Lung (tissue), 12 donors: ENCODE measurements around the gene ALKBH1. TPM values are rescaled to one million over a fixed set of nuclear protein-coding genes. Genes with fewer than 3 reads are reported as not detected.
"Not testable (repeated sequence)": the region's sequence is repeated elsewhere in the genome, so short reads cannot be mapped to it uniquely, and the experiment has no call there.

Experiments
- ATAC-seq: fragments of 200-7000 bp; cut with Tn5 transposase; one replicate; pipeline ENCODE4 v1.9.1; 2020; ENCODE audit warnings: moderate number of reproducible peaks; ENCODE audit not compliant: insufficient read depth, low FRiP score
- DNase-seq, 3 donors: peaks; one replicate each; pipeline ENCODE4 v3.0.0-alpha.2; 2013 to 2017
- H3K27ac ChIP-seq, 2 donors: one replicate each; pipeline ENCODE4 v1.5.1; 2013; ENCODE audit warnings: mild to moderate bottlenecking in 2 of 2, moderate library complexity in 2 of 2, control low read depth in 1 of 2, inconsistent platforms in 1 of 2, low read depth in 1 of 2, low read length in 1 of 2
- H3K27me3 ChIP-seq, 3 donors: one replicate each; pipeline ENCODE4 v1.5.1; 2013; ENCODE audit warnings: low read length in 2 of 3; ENCODE audit not compliant: control insufficient read depth in 3 of 3, insufficient read depth in 3 of 3
- H3K36me3 ChIP-seq, 4 donors: one replicate each; pipeline ENCODE4 v1.5.1; 2013; ENCODE audit warnings: low read length in 4 of 4, mild to moderate bottlenecking in 1 of 4, moderate library complexity in 1 of 4; ENCODE audit not compliant: control insufficient read depth in 4 of 4, insufficient read depth in 4 of 4
- H3K4me1 ChIP-seq, 5 donors: one replicate each; pipeline ENCODE4 v1.5.1; 2013; ENCODE audit warnings: low read length in 5 of 5, mild to moderate bottlenecking in 2 of 5, moderate library complexity in 1 of 5; ENCODE audit not compliant: control insufficient read depth in 5 of 5, insufficient read depth in 5 of 5
- H3K4me3 ChIP-seq: one replicate; pipeline ENCODE4 v1.5.1; 2013; ENCODE audit warnings: mild to moderate bottlenecking, control low read depth, moderate library complexity
- H3K9ac ChIP-seq, 2 donors: one replicate each; pipeline ENCODE4 v1.5.1; 2013; ENCODE audit warnings: low read length in 2 of 2, control low read depth in 1 of 2; ENCODE audit not compliant: insufficient read depth in 1 of 2
- H3K9me3 ChIP-seq, 4 donors: one replicate each; pipeline ENCODE4 v1.5.1; 2013; ENCODE audit warnings: low read length in 3 of 4, mild to moderate bottlenecking in 1 of 4, moderate library complexity in 1 of 4; ENCODE audit not compliant: control insufficient read depth in 4 of 4, insufficient read depth in 3 of 4
- WGBS, 2 donors: extraction: QIAGEN DNeasy Blood & Tissue Kit; methylation state at CpG; one replicate each; pipeline ENCODE4 v1.1.7; 2013; 5-methylcytosine and 5-hydroxymethylcytosine counted together
- polyA plus RNA-seq, 2 donors: library from polyadenylated mRNA; stranded (reverse); fragments of 200-250 nt; gene quantifications; one replicate each; pipeline ENCODE4 v1.2.1, GENCODE V29; 2013
- total RNA-seq, 2 donors: library from RNA; depleted of rRNA in 1 of 2; stranded (reverse); fragments of >200 nt in 1 of 2; gene quantifications; one replicate each; pipeline ENCODE4 v1.2.1, GENCODE V29; 2014 to 2021
- TF ChIP-seq, protein P1 (sequence below): IDR thresholded peaks from 2 replicates; pipeline ENCODE4 v1.5.1; 2012; ENCODE audit warnings: mild to moderate bottlenecking; ENCODE audit errors: control extremely low read depth, extremely low read depth
- donor health status: control.
- donor health status: control.
- donor health status: Bipolar disorder and iron deficiency.
- donor health status: healthy.
- donor health status: DM: yes; HTN: yes; CAD: no.

Gene ALKBH1
- total and polyA plus RNA-seq, 4 donors, result 6.2 to 11.7 (median 8.4) TPM

DNA sequence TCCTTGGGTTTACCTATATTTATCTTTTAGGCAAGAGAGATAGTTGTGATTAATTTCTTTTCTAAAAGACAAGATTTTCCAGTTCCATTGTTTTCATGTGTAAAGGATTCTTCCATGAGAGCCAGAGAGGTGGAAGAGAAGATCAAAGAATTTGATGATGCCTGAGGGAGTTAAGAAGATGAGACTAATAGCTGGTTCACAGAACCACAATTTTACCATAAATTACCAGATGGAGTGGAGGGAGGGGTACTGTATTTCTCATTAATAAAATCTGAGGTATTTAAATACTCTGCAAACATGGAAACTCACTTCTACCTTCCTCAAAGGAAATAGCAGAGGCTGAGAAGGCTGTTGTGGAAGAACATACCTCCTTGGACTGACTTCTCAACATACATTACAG lies 34.6 kb downstream of the ALKBH1 start:
- H3K4me3 ChIP-seq, result no peak overlapping the region
- no peak overlapping the region for H3K27ac ChIP-seq
- H3K27me3 ChIP-seq, result no peaks in the 10 kb centered on the region
- H3K9me3 ChIP-seq, result no peaks in the 10 kb centered on the region
- H3K9ac ChIP-seq, result no peak overlapping the region
- ATAC-seq (no peak), DNase-seq (no peak)
- H3K4me1 ChIP-seq, result no peaks in the 10 kb centered on the region
- H3K36me3 ChIP-seq, result peaks cover 14 to 32% (median 23%) of the 10 kb centered on the region in 4 donors
- TF ChIP-seq, protein P1, sequence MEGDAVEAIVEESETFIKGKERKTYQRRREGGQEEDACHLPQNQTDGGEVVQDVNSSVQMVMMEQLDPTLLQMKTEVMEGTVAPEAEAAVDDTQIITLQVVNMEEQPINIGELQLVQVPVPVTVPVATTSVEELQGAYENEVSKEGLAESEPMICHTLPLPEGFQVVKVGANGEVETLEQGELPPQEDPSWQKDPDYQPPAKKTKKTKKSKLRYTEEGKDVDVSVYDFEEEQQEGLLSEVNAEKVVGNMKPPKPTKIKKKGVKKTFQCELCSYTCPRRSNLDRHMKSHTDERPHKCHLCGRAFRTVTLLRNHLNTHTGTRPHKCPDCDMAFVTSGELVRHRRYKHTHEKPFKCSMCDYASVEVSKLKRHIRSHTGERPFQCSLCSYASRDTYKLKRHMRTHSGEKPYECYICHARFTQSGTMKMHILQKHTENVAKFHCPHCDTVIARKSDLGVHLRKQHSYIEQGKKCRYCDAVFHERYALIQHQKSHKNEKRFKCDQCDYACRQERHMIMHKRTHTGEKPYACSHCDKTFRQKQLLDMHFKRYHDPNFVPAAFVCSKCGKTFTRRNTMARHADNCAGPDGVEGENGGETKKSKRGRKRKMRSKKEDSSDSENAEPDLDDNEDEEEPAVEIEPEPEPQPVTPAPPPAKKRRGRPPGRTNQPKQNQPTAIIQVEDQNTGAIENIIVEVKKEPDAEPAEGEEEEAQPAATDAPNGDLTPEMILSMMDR, result no peak

DNA sequence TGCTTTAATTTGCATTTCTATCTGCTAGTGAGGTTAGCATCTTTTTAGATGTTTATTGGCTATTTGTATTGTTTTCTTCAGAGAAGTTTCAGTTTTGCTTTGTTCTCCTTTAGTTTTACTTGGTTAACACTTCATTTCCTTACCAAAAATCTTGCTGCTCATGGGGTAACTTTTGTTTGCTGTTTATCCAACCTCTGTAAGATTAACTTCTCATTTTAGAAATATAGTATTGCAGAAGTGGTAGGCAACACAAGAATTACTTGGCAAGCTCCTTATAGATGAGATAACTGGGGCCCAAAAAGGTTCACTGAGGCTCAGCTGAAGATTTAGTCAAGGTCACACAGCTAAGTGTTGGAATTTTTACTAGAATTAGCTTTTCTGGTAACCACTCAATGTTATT lies 40.5 kb downstream of the ALKBH1 start:
- H3K9ac ChIP-seq, result no peak overlapping the region
- DNase-seq (no peak), ATAC-seq (no peak)
- no peaks in the 10 kb centered on the region for H3K9me3 ChIP-seq
- H3K27ac ChIP-seq, result no peak overlapping the region
- no peak overlapping the region for H3K4me3 ChIP-seq
- H3K36me3 ChIP-seq, result peaks cover 0 to 3% (median 0%) of the 10 kb centered on the region in 4 donors
- H3K27me3 ChIP-seq, result no peaks in the 10 kb centered on the region
- TF ChIP-seq, protein P1, result no peak
- no peaks in the 10 kb centered on the region for H3K4me1 ChIP-seq

DNA sequence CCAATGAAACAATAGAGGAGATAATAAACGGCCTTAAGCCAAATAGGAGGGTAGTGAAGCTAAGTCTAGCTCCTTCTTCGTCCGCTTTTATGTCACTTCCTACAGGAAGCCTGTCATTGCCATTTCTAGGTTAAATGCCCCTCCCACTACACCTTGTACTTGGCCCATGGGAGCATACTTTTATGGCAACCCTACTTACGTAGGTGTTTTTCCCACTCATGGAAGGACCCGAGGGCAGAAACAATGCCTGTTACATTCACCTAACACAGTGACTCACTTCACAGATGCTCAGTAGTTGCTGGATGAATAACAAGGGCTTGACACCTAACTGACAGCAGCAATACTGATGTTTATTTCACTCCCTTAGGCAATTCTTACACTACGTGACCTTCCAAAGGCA lies 44.5 kb downstream of the ALKBH1 start:
- Histone ChIP-seq H3K4me3 (no peak overlapping the region), H3K4me1 (no peaks in the 10 kb centered on the region), H3K27ac (no peak overlapping the region), H3K9me3 (no peaks in the 10 kb centered on the region), H3K27me3 (no peaks in the 10 kb centered on the region), H3K9ac (no peak overlapping the region), H3K36me3 (no peaks in the 10 kb centered on the region)
- ATAC-seq, result no peak
- TF ChIP-seq, protein P1, result no peak
- DNase-seq, result no peak
- 70 to 74% methylated on average over 6 of the region's 6 CpGs for WGBS, 2 donors

DNA sequence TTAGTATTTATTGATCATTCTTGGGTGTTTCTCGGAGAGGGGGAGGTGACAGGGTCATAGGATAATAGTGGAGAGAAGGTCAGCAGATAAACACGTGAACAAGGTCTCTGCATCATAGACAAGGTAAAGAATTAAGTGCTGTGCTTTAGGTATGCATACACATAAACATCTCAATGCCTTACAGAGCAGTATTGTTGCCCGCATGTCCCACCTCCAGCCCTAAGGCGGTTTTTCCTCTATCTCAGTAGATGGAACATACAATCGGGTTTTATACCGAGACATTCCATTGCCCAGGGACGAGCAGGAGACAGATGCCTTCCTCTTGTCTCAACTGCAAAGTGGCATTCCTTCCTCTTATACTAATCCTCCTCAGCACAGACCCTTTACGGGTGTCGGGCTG lies 46.3 kb downstream of the ALKBH1 start:
- DNase-seq, H3K9me3 ChIP-seq, H3K36me3 ChIP-seq, H3K4me1 ChIP-seq, H3K4me3 ChIP-seq, H3K9ac ChIP-seq, H3K27ac ChIP-seq, ATAC-seq, H3K27me3 ChIP-seq: not testable (repeated sequence)
- WGBS, 2 donors, result 67 to 70% methylated on average over 4 to 7 of the region's 9 CpGs
